Measurements from ENCODE around the gene SSNA1. TPM values are rescaled to one million over a fixed set of nuclear protein-coding genes. Genes with fewer than 3 reads are reported as not detected.

SSNA1 gene
- total and polyA plus RNA-seq, 9 of the 15 experiments (the other 6 are each of a cell fraction or from before 2014, with no cell fraction given) = 1.9 to 130 (median 57.1) TPM

- TF ChIP-seq SAFB (IDR thresholded peaks at IDR 0.05; ENCODE audit: borderline replicate concordance, low read depth, low read length) (0 out of 2 replicates have a peak, but pooled peaks have one; percentile 34), ZBTB33 (CRISPR knock-in tag; IDR thresholded peaks at IDR 0.05) (peak; percentile 95), RBM25 (IDR thresholded peaks at IDR 0.05; ENCODE audit: low read depth, low read length, severe bottlenecking) (no peak), TBP (optimal IDR thresholded peaks at IDR 0.05; ENCODE audit: low read depth, low read length) (no peak), RHOXF2B (CRISPR knock-in tag; conservative IDR thresholded peaks at IDR 0.05) (no peak), KDM1A (IDR thresholded peaks at IDR 0.05) (no peak), MEF2D (tag; conservative IDR thresholded peaks at IDR 0.05; ENCODE audit: low read depth) (no peak), TRIM24 (IDR thresholded peaks at IDR 0.05) (no peak)
Observed at GRCh38 chr9:137168904-137169856, 19.3 kb upstream of the SSNA1 start (continued).
